GM12892 (cell line): ENCODE measurements around the gene PLBD1.

Experiments
- DNase-seq: peaks from one replicate; pipeline ENCODE4 v3.0.0; 2011; ENCODE audit not compliant: insufficient read length
- FAIRE-seq: peaks from 2 replicates; lab custom pipeline; 2011; peaks lifted over from hg19 to GRCh38; lab: Jason Lieb, UNC
- POLR2A ChIP-seq: IDR thresholded peaks from 2 replicates; pipeline ENCODE4 v1.6.1; 2011; ENCODE audit warnings: low read depth, low read length, control low read depth
- POLR2AphosphoS5 ChIP-seq: IDR thresholded peaks from 2 replicates; pipeline ENCODE4 v1.6.1; 2011; ENCODE audit warnings: low read depth, low read length, control low read depth
- TAF1 ChIP-seq: IDR thresholded peaks from 2 replicates; pipeline ENCODE4 v1.6.1; 2011; ENCODE audit warnings: low read depth, mild to moderate bottlenecking, control low read depth, low read length, borderline replicate concordance

The PLBD1 gene

GRCh38 chr12:14537088-14537487, 30.6 kb downstream of the PLBD1 start:
- FAIRE-seq (no peak), DNase-seq (no peak)
- TF ChIP-seq POLR2A, result no peak
- TF ChIP-seq TAF1, result no peak
- TF ChIP-seq POLR2AphosphoS5, result no peak

GRCh38 chr12:14532152-14532551, 35.5 kb downstream of the PLBD1 start:
- TF ChIP-seq POLR2AphosphoS5 (no peak), POLR2A (no peak), TAF1 (no peak)
- no peak for FAIRE-seq
- no peak for DNase-seq

- DNase-seq, result no peak
- TF ChIP-seq POLR2A (no peak), POLR2AphosphoS5 (no peak), TAF1 (no peak)
- FAIRE-seq, result no peak
These were observed 41.7 kb downstream of the PLBD1 start for GRCh38 chr12:14525964-14526363.

GRCh38 chr12:14521822-14522221, 45.9 kb downstream of the PLBD1 start:
- TF ChIP-seq POLR2AphosphoS5, result no peak
- no peak for TF ChIP-seq POLR2A
- no peak for TF ChIP-seq TAF1
- FAIRE-seq, result no peak

GRCh38 chr12:14514946-14515345, 52.7 kb downstream of the PLBD1 start:
- FAIRE-seq (no peak), DNase-seq (no peak)

More at GRCh38 chr12:14521822-14522221, 45.9 kb downstream of the PLBD1 start:
- no peak for DNase-seq

GRCh38 chr12:14514154-14514842, 53.4 kb downstream of the PLBD1 start:
- TF ChIP-seq POLR2AphosphoS5, result no peak
- no peak for TF ChIP-seq POLR2A
- no peak for TF ChIP-seq TAF1
- FAIRE-seq (peak; percentile 73), DNase-seq (peak; percentile 17)

More at GRCh38 chr12:14514946-14515345, 52.7 kb downstream of the PLBD1 start:
- no peak for TF ChIP-seq POLR2AphosphoS5
- TF ChIP-seq POLR2A, result no peak
- TF ChIP-seq TAF1, result no peak

- no peak for DNase-seq
- TF ChIP-seq POLR2AphosphoS5, result no peak
- no peak for TF ChIP-seq TAF1
- no peak for TF ChIP-seq POLR2A
- no peak for FAIRE-seq
These were observed 57.1 kb downstream of the PLBD1 start for GRCh38 chr12:14510574-14510973.

- DNase-seq (no peak), FAIRE-seq (no peak)
- TF ChIP-seq POLR2A, result no peak
- no peak for TF ChIP-seq TAF1
- TF ChIP-seq POLR2AphosphoS5, result no peak
These were observed 61.8 kb downstream of the PLBD1 start for GRCh38 chr12:14505626-14506596.

- TF ChIP-seq POLR2AphosphoS5 (no peak), POLR2A (no peak), TAF1 (no peak)
These were observed 72.4 kb downstream of the PLBD1 start for GRCh38 chr12:14495326-14495725.

GRCh38 chr12:14482886-14483285, 84.8 kb downstream of the PLBD1 start:
- no peak for FAIRE-seq
- DNase-seq, result no peak
- TF ChIP-seq POLR2A (no peak), TAF1 (no peak), POLR2AphosphoS5 (no peak)

More at GRCh38 chr12:14495326-14495725, 72.4 kb downstream of the PLBD1 start:
- FAIRE-seq (no peak), DNase-seq (no peak)

GRCh38 chr12:14482361-14482760, 85.3 kb downstream of the PLBD1 start:
- FAIRE-seq (no peak), DNase-seq (no peak)
- no peak for TF ChIP-seq TAF1
- no peak for TF ChIP-seq POLR2AphosphoS5
- no peak for TF ChIP-seq POLR2A
